CD4-positive, alpha-beta T cell (primary cell): ENCODE data around the gene LLGL2. TPM values are rescaled to one million over a fixed set of nuclear protein-coding genes. Genes with fewer than 3 reads are reported as not detected.

Experiments used
- ATAC-seq: fragments of 200-7000 bp; cut with Tn5 transposase; one replicate; pipeline ENCODE4 v1.10.0; 2022; ENCODE audit warnings: mild to moderate bottlenecking; ENCODE audit not compliant: poor library complexity
- CTCF ChIA-PET: fragments of 350-600 bp; sonication (Branson Sonifier 250); formaldehyde crosslinking; loops from one replicate; lab custom pipeline; 2021; ENCODE audit warnings: antibody characterized with exemption, inconsistent platforms; lab: Charles Lee
- POLR2A ChIA-PET: fragments of 350-600 bp; sonication (Branson Sonifier 250); formaldehyde crosslinking; loops from one replicate; lab custom pipeline; 2021; ENCODE audit warnings: antibody characterized with exemption, inconsistent platforms; lab: Charles Lee
- DNase-seq, 14 experiments: peaks; one replicate each; pipeline ENCODE4 v3.0.0-alpha.2; 2013 to 2020; ENCODE audit warnings: mixed read lengths in 2 of 14
- H3K27ac ChIP-seq, 2 donors: one replicate each; pipeline versions ENCODE4 v1.5.1 to v1.7.0; 2013; ENCODE audit warnings: low read length in 2 of 2, low read depth in 1 of 2, mild to moderate bottlenecking in 1 of 2
- H3K27me3 ChIP-seq, 2 experiments: 1 replicate in 1 of 2; 2 replicates in 1 of 2; pipeline versions ENCODE4 v1.6.1 to v1.7.0; 2013; ENCODE audit warnings: low read length in 2 of 2, control low read depth in 1 of 2, mild to moderate bottlenecking in 1 of 2, moderate library complexity in 1 of 2; ENCODE audit not compliant: insufficient read depth in 2 of 2, control insufficient read depth in 1 of 2
- H3K36me3 ChIP-seq: one replicate; pipeline ENCODE4 v1.6.1; 2013; ENCODE audit warnings: low read length, control low read depth; ENCODE audit not compliant: insufficient read depth
- H3K4me1 ChIP-seq: one replicate; pipeline ENCODE4 v1.6.1; 2013; ENCODE audit warnings: low read length, control low read depth; ENCODE audit not compliant: insufficient read depth
- H3K4me3 ChIP-seq: one replicate; pipeline ENCODE4 v1.5.1; 2013; ENCODE audit warnings: mild to moderate bottlenecking, low read length, moderate library complexity
- H3K9me3 ChIP-seq, 2 experiments: 1 replicate in 1 of 2; 2 replicates in 1 of 2; pipeline versions ENCODE4 v1.6.1 to v1.7.0; 2013; ENCODE audit warnings: low read length in 2 of 2, mild to moderate bottlenecking in 2 of 2, control low read depth in 1 of 2, moderate library complexity in 1 of 2; ENCODE audit not compliant: control insufficient read depth in 1 of 2, insufficient read depth in 1 of 2
- H3K27ac Mint-ChIP-seq: one replicate; pipeline ENCODE4 v1.8.0; 2020; ENCODE audit warnings: mixed read lengths
- H3K27me3 Mint-ChIP-seq: one replicate; pipeline ENCODE4 v1.8.0; 2021; ENCODE audit warnings: mixed read lengths
- H3K36me3 Mint-ChIP-seq: one replicate; pipeline ENCODE4 v1.8.0; 2021; ENCODE audit warnings: low read depth, mixed read lengths
- H3K4me1 Mint-ChIP-seq: one replicate; pipeline ENCODE4 v1.8.0; 2021; ENCODE audit warnings: low read depth, mixed read lengths
- H3K4me3 Mint-ChIP-seq: one replicate; pipeline ENCODE4 v1.8.0; 2020; ENCODE audit warnings: mild to moderate bottlenecking, mixed read lengths
- H3K9me3 Mint-ChIP-seq: one replicate; pipeline ENCODE4 v1.8.0; 2020; ENCODE audit warnings: mixed read lengths
- intact Hi-C, 2 experiments: fragments of 100-400 bp; cut with DNase I in 1 of 2; cut with micrococcal nuclease in 1 of 2; formaldehyde crosslinking; loops; one replicate each; pipeline versions ENCODE4 v1.15.1 to v1.9.0; 2023 to 2025; cut with DNase I, micrococcal nuclease
- total RNA-seq, 174 experiments: library from RNA in 2 of 174; stranded (reverse) in 2 of 174; gene quantifications; one replicate each; pipeline ENCODE4 v1.2.3 and lab custom pipeline; 2021 to 2026
- TF ChIP-seq, protein P1 (sequence below): fragments of 200-600 bp; IDR thresholded peaks from one replicate; pipeline ENCODE4 v1.8.0; 2022; ENCODE audit warnings: antibody characterized with exemption, mild to moderate bottlenecking

LLGL2 gene
- total RNA-seq, 2 experiments from 2014 or later, result 31.2 to 34.2 TPM

DNA sequence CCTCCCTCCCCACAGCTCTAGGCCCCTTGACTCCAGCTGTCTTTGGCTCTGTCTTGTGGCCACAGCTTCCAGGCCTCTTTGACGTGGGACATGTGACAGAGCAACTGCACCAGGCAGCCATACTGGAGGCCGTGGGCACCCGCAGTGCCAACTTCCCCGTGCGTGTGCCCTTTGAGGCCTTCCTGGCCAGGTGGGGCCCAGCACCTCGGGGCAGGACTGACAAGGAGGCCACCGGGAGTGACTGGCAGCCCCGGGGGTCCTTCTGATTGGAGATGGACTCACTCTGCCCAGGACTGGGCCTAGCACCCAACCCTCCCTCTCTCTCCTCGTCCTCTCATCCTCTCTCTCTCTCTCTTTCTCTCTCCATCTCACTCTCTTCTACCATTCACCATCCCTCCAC lies 77.6 kb downstream of the LLGL2 start:
- CTCF ChIA-PET, result no interaction called here
- H3K36me3 ChIP-seq, result no peaks in the 10 kb centered on the region
- Mint-ChIP-seq H3K4me1 (no peaks in the 10 kb centered on the region), H3K9me3 (no peaks in the 10 kb centered on the region), H3K27me3 (no peaks in the 10 kb centered on the region), H3K27ac (no peak overlapping the region), H3K36me3 (no peaks in the 10 kb centered on the region), H3K4me3 (no peak overlapping the region)
- no peak overlapping the region for H3K27ac ChIP-seq
- no peaks in the 10 kb centered on the region for H3K9me3 ChIP-seq
- DNase-seq (no peak), ATAC-seq (no peak)
- H3K27me3 ChIP-seq, result no peaks in the 10 kb centered on the region
- H3K4me3 ChIP-seq, result no peak overlapping the region
- TF ChIP-seq, protein P1, sequence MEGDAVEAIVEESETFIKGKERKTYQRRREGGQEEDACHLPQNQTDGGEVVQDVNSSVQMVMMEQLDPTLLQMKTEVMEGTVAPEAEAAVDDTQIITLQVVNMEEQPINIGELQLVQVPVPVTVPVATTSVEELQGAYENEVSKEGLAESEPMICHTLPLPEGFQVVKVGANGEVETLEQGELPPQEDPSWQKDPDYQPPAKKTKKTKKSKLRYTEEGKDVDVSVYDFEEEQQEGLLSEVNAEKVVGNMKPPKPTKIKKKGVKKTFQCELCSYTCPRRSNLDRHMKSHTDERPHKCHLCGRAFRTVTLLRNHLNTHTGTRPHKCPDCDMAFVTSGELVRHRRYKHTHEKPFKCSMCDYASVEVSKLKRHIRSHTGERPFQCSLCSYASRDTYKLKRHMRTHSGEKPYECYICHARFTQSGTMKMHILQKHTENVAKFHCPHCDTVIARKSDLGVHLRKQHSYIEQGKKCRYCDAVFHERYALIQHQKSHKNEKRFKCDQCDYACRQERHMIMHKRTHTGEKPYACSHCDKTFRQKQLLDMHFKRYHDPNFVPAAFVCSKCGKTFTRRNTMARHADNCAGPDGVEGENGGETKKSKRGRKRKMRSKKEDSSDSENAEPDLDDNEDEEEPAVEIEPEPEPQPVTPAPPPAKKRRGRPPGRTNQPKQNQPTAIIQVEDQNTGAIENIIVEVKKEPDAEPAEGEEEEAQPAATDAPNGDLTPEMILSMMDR, result no peak
- POLR2A ChIA-PET, result no interaction called here
- intact Hi-C loops, result no loop called here
- H3K4me1 ChIP-seq, result peaks cover 4% of the 10 kb centered on the region

DNA sequence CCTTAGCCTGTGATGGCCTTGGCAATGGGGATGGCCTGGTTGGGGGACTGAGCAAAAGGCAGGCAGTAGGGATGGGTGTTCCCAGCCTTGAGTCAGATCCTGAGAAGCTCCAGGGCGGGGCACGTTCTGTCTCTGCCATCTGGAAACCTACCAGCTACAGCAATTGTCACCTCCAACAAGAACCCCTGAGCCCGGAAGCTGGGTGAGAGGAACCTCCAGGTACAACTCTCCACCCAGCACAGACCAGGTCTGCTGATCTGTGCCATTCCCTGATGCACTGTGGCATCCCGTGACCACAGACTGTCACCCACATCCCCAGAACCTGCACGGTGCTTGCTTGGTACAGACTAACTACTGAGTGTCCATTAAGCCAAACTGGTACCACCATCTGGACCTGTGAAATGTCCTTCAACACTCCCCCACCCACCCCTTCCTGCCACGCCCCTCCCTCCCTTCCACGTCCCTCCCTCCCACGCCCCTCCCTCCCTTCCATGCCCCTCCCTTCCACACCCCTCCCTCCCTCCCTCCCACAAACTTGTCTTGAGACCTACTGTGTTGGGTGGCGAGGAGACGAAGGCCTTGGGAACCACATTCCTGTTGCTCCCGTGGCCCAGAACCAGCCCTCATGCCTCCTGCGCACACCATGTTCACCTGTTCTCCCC lies 78.7 kb downstream of the LLGL2 start:
- no peak overlapping the region for H3K4me3 Mint-ChIP-seq
- no peaks in the 10 kb centered on the region for H3K27me3 Mint-ChIP-seq
- Histone ChIP-seq H3K4me3 (no peak overlapping the region), H3K4me1 (peaks cover 4% of the 10 kb centered on the region), H3K27ac (no peak overlapping the region), H3K27me3 (no peaks in the 10 kb centered on the region), H3K36me3 (no peaks in the 10 kb centered on the region), H3K9me3 (no peaks in the 10 kb centered on the region)
- H3K9me3 Mint-ChIP-seq, result no peaks in the 10 kb centered on the region
- CTCF ChIA-PET, result no interaction called here
- intact Hi-C loops, result no loop called here
- no peaks in the 10 kb centered on the region for H3K36me3 Mint-ChIP-seq
- ATAC-seq (no peak), DNase-seq (peak in 1 of 14 experiments; percentile 19)
- no peak overlapping the region for H3K27ac Mint-ChIP-seq
- POLR2A ChIA-PET, result no interaction called here
- no peaks in the 10 kb centered on the region for H3K4me1 Mint-ChIP-seq
- TF ChIP-seq, protein P1, result no peak

DNA sequence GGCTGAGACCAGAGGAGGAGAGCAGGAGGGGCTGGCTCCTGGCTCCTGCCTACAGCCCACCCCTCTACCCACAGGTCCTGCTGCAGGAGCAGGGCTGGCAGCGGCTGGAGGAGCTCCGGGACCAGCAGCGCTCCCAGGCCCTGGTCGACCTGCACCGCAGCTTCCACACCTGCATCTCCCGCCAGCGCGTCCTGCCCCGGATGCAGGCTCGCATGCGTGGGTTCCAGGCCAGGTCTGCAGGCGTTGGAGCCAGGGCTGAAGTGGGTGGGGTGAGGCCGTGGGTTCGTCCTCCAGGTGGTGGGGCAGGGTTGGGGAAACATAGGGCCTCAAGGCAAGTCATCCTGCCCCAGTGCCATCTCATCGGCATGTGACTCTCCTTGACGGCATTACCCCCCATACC lies 80.3 kb downstream of the LLGL2 start:
- H3K36me3 Mint-ChIP-seq, result no peaks in the 10 kb centered on the region
- no peak for DNase-seq
- H3K4me1 Mint-ChIP-seq, result no peaks in the 10 kb centered on the region
- ATAC-seq, result no peak
- H3K36me3 ChIP-seq, result no peaks in the 10 kb centered on the region
- peaks cover 4% of the 10 kb centered on the region for H3K4me1 ChIP-seq
- H3K9me3 ChIP-seq, result no peaks in the 10 kb centered on the region
- no peak overlapping the region for H3K27ac Mint-ChIP-seq
- H3K4me3 Mint-ChIP-seq, result no peak overlapping the region
- ChIA-PET CTCF (no interaction called here), POLR2A (no interaction called here)
- no peak overlapping the region for H3K4me3 ChIP-seq
- H3K27ac ChIP-seq, result no peak overlapping the region
- TF ChIP-seq, protein P1, result no peak
- no peaks in the 10 kb centered on the region for H3K9me3 Mint-ChIP-seq
- no peaks in the 10 kb centered on the region for H3K27me3 Mint-ChIP-seq
- H3K27me3 ChIP-seq, result no peaks in the 10 kb centered on the region
- intact Hi-C loops, result no loop called here
